Nephron (organoid): Measurements from ENCODE around the gene NOL6.
"Not testable (repeated sequence)": the region's sequence is repeated elsewhere in the genome, so short reads cannot be mapped to it uniquely, and the experiment has no call there.

Experiments
- H3K27ac Mint-ChIP-seq, 3 experiments: 2 replicates each; pipeline ENCODE4 v1.8.0; 2020; ENCODE audit warnings: mixed read lengths in 3 of 3, mild to moderate bottlenecking in 2 of 3, moderate library complexity in 1 of 3
- H3K27me3 Mint-ChIP-seq: 2 replicates; pipeline ENCODE4 v1.8.0; 2021; ENCODE audit warnings: low read depth, mild to moderate bottlenecking, moderate library complexity, mixed read lengths
- H3K36me3 Mint-ChIP-seq: 2 replicates; pipeline ENCODE4 v1.8.0; 2020; ENCODE audit warnings: low read depth, mixed read lengths
- H3K4me1 Mint-ChIP-seq: 2 replicates; pipeline ENCODE4 v1.8.0; 2020; ENCODE audit warnings: mixed read lengths
- H3K4me3 Mint-ChIP-seq, 3 experiments: 2 replicates each; pipeline ENCODE4 v1.8.0; 2020; ENCODE audit warnings: mild to moderate bottlenecking in 3 of 3, mixed read lengths in 3 of 3, moderate library complexity in 2 of 3
- H3K9me3 Mint-ChIP-seq: 2 replicates; pipeline ENCODE4 v1.8.0; 2020; ENCODE audit warnings: mixed read lengths
- TF ChIP-seq, protein P1 (sequence below), 3 experiments: fragments of 200-600 bp; sonication (generic); IDR thresholded peaks; one replicate each; pipeline ENCODE4 v1.5.0; 2021; ENCODE audit warnings: antibody characterized with exemption in 3 of 3; ENCODE audit not compliant: unreplicated experiment in 3 of 3

NOL6 gene

GRCh38 chr9:33510262-33511183, 36.8 kb upstream of the NOL6 start:
- Mint-ChIP-seq H3K4me1 (peaks cover 10% of the 10 kb centered on the region), H3K9me3 (no peaks in the 10 kb centered on the region), H3K36me3 (no peaks in the 10 kb centered on the region), H3K27ac (peak overlapping the region; percentile 100), H3K27me3 (no peaks in the 10 kb centered on the region), H3K4me3 (peak overlapping the region; percentile 96 to 99 (median 98))
- TF ChIP-seq, protein P1, sequence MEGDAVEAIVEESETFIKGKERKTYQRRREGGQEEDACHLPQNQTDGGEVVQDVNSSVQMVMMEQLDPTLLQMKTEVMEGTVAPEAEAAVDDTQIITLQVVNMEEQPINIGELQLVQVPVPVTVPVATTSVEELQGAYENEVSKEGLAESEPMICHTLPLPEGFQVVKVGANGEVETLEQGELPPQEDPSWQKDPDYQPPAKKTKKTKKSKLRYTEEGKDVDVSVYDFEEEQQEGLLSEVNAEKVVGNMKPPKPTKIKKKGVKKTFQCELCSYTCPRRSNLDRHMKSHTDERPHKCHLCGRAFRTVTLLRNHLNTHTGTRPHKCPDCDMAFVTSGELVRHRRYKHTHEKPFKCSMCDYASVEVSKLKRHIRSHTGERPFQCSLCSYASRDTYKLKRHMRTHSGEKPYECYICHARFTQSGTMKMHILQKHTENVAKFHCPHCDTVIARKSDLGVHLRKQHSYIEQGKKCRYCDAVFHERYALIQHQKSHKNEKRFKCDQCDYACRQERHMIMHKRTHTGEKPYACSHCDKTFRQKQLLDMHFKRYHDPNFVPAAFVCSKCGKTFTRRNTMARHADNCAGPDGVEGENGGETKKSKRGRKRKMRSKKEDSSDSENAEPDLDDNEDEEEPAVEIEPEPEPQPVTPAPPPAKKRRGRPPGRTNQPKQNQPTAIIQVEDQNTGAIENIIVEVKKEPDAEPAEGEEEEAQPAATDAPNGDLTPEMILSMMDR (IDR thresholded peaks at IDR 0.05; ENCODE audit: unreplicated experiment in 3 of 3): no peak

DNA sequence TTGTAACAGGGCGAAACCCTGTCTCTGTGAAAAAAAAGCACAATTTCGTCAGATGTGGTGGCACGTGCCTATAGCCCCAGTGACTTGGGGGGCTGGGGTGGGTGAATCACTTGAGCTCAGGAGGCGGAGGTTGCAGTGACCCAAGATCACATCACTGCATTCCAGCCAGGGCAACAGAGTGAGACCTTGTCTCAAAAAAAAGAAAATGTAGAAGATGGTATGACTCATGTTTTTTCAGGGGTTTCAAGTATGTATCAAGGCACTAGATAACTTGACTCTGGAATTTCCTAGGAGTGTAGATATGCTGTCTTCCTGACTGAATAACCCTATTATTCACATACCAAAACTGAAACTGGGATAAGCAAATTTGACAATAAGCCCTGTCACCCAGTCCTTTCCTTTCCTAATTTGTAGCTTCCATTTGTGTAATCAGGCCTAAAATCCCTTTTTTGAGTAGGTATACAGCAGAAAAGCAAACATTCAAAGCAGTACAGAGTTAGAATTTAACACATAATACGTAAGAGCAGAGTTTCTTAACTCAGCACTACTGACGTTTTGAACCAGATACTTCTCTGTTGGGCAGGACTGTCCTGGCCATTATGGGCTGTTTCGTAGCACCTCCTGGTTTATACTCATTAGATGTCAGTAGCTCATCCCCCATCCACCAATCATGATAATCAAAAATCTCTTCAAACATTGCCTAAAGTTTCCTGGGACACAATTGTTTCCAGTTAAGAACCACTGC, 33.1 kb upstream of the NOL6 start:
- Mint-ChIP-seq H3K27ac (peak overlapping the region in 2 of 3 experiments; percentile 38 to 63), H3K9me3 (no peaks in the 10 kb centered on the region), H3K4me3 (no peak overlapping the region), H3K4me1 (peaks cover 10% of the 10 kb centered on the region), H3K36me3 (no peaks in the 10 kb centered on the region), H3K27me3 (no peaks in the 10 kb centered on the region)
- TF ChIP-seq, protein P1 (IDR thresholded peaks at IDR 0.05; ENCODE audit: unreplicated experiment in 3 of 3): no peak

- TF ChIP-seq, protein P1 (IDR thresholded peaks at IDR 0.05; ENCODE audit: unreplicated experiment in 3 of 3): peak in 2 of 3 experiments; percentile 23 to 27
- Mint-ChIP-seq H3K9me3 (no peaks in the 10 kb centered on the region), H3K4me3 (no peak overlapping the region), H3K27me3 (no peaks in the 10 kb centered on the region), H3K36me3 (no peaks in the 10 kb centered on the region), H3K4me1 (no peaks in the 10 kb centered on the region), H3K27ac (no peak overlapping the region)
Observed at GRCh38 chr9:33498387-33498786, 24.7 kb upstream of the NOL6 start.

DNA sequence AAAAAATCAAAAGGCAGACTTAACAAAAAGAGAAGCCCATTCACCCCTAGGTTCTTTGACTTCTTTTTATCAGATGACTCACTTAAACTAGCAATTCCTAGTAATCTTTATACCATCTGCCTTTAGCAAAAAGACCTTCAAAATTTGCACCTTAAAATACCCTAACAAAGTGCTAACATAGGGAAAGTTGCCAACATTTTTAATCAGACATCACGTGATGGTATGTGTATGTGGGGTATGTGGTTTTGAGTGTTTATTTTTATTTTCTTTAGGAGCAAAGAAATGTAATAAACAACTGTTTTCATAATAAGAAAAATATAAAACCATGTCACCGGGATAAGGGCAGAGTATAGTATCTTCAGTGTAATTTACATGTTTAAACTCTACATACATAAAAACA, 20.1 kb upstream of the NOL6 start:
- not testable (repeated sequence) for H3K36me3 Mint-ChIP-seq, H3K4me3 Mint-ChIP-seq

GRCh38 chr9:33489066-33489465, 15.3 kb upstream of the NOL6 start:
- H3K27ac Mint-ChIP-seq: peak overlapping the region in 2 of 3 experiments; percentile 14 to 42
- H3K9me3 Mint-ChIP-seq: no peaks in the 10 kb centered on the region
- H3K36me3 Mint-ChIP-seq: no peaks in the 10 kb centered on the region
- no peaks in the 10 kb centered on the region for H3K27me3 Mint-ChIP-seq
- TF ChIP-seq, protein P1 (IDR thresholded peaks at IDR 0.05; ENCODE audit: unreplicated experiment in 3 of 3): no peak
- no peak overlapping the region for H3K4me3 Mint-ChIP-seq
- H3K4me1 Mint-ChIP-seq: peaks cover 6% of the 10 kb centered on the region

More for the DNA sequence above, 20.1 kb upstream of the NOL6 start:
- H3K27me3 Mint-ChIP-seq, H3K4me1 Mint-ChIP-seq, H3K9me3 Mint-ChIP-seq, H3K27ac Mint-ChIP-seq: not testable (repeated sequence)

- H3K27me3 Mint-ChIP-seq, H3K4me3 Mint-ChIP-seq, H3K9me3 Mint-ChIP-seq, H3K4me1 Mint-ChIP-seq, H3K36me3 Mint-ChIP-seq, H3K27ac Mint-ChIP-seq: not testable (repeated sequence)
Observed at GRCh38 chr9:33485312-33485711, 11.6 kb upstream of the NOL6 start.
